Measurements from ENCODE around the gene YY1. TPM values are rescaled to one million over a fixed set of nuclear protein-coding genes. Genes with fewer than 3 reads are reported as not detected.

YY1 gene
- total and polyA plus RNA-seq, 2 experiments from 2014 or later = 88.2 to 128 TPM

DNA sequence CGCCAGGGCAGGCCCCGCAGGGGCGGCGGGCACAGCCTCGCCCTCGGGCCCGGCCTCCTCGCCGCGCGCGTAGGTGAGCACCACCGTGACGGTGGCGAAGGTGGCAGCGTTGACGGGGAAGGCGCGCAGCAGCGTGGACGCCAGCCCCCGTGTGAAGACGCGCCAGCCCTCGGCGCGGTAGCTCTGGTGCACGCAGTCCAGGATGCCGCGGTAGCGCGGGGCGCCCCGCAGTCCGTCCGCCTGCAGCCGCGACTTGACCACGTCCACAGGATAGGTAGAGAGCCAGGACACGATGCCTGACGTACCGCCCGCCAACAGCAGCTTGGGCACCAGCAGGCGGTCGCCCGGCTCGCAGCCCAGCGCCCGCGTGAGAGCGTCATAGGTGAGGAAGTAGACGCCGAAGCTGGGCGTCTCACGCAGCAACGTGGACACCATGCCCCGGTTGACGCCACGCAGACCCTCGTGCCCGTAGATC lies 53.4 kb downstream of the YY1 start:
- Mint-ChIP-seq H3K27me3 (ENCODE audit: insufficient read depth, low read depth, poor library complexity) (peaks cover 6% of the 10 kb centered on the region), H3K4me1 (peaks cover 26% of the 10 kb centered on the region), H3K27ac (no peak overlapping the region), H3K36me3 (ENCODE audit: low read depth) (peaks cover 43% of the 10 kb centered on the region), H3K4me3 (no peak overlapping the region), H3K9me3 (no peaks in the 10 kb centered on the region)
- ATAC-seq (no peak), DNase-seq (ENCODE audit: low spot score) (no peak)
- H3F3A ChIP-seq (replicated peaks; ENCODE audit: low read depth) = peaks cover 8% of the 10 kb centered on the region; the same call in 1 of the 2 replicates
- H3K4me1 ChIP-seq (ENCODE audit: insufficient read depth) = 0 out of 2 replicates have a peak, but pooled peaks cover under 1% of the 10 kb centered on the region
- H3K9me2 ChIP-seq (ENCODE audit: insufficient read depth) = no peaks in the 10 kb centered on the region
- TF ChIP-seq STAT1 (IDR thresholded peaks at IDR 0.05; ENCODE audit: unreplicated experiment) = no peak
- TF ChIP-seq, protein P1, sequence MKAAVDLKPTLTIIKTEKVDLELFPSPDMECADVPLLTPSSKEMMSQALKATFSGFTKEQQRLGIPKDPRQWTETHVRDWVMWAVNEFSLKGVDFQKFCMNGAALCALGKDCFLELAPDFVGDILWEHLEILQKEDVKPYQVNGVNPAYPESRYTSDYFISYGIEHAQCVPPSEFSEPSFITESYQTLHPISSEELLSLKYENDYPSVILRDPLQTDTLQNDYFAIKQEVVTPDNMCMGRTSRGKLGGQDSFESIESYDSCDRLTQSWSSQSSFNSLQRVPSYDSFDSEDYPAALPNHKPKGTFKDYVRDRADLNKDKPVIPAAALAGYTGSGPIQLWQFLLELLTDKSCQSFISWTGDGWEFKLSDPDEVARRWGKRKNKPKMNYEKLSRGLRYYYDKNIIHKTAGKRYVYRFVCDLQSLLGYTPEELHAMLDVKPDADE (IDR thresholded peaks at IDR 0.05) = no peak
- TF ChIP-seq JUNB (IDR thresholded peaks at IDR 0.05; ENCODE audit: unreplicated experiment) = no peak
- TF ChIP-seq, protein P2, sequence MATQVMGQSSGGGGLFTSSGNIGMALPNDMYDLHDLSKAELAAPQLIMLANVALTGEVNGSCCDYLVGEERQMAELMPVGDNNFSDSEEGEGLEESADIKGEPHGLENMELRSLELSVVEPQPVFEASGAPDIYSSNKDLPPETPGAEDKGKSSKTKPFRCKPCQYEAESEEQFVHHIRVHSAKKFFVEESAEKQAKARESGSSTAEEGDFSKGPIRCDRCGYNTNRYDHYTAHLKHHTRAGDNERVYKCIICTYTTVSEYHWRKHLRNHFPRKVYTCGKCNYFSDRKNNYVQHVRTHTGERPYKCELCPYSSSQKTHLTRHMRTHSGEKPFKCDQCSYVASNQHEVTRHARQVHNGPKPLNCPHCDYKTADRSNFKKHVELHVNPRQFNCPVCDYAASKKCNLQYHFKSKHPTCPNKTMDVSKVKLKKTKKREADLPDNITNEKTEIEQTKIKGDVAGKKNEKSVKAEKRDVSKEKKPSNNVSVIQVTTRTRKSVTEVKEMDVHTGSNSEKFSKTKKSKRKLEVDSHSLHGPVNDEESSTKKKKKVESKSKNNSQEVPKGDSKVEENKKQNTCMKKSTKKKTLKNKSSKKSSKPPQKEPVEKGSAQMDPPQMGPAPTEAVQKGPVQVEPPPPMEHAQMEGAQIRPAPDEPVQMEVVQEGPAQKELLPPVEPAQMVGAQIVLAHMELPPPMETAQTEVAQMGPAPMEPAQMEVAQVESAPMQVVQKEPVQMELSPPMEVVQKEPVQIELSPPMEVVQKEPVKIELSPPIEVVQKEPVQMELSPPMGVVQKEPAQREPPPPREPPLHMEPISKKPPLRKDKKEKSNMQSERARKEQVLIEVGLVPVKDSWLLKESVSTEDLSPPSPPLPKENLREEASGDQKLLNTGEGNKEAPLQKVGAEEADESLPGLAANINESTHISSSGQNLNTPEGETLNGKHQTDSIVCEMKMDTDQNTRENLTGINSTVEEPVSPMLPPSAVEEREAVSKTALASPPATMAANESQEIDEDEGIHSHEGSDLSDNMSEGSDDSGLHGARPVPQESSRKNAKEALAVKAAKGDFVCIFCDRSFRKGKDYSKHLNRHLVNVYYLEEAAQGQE (IDR thresholded peaks at IDR 0.05; ENCODE audit: unreplicated experiment) = no peak
- no peak for TF ChIP-seq NANOG (IDR thresholded peaks at IDR 0.05; ENCODE audit: borderline replicate concordance)
- TF ChIP-seq ZNF331 (CRISPR knock-in tag; IDR thresholded peaks at IDR 0.05; ENCODE audit: low read depth) = no peak
- TF ChIP-seq CREB1 (CRISPR knock-in tag; IDR thresholded peaks at IDR 0.05; ENCODE audit: low read depth) = no peak
- TF ChIP-seq, protein P3, sequence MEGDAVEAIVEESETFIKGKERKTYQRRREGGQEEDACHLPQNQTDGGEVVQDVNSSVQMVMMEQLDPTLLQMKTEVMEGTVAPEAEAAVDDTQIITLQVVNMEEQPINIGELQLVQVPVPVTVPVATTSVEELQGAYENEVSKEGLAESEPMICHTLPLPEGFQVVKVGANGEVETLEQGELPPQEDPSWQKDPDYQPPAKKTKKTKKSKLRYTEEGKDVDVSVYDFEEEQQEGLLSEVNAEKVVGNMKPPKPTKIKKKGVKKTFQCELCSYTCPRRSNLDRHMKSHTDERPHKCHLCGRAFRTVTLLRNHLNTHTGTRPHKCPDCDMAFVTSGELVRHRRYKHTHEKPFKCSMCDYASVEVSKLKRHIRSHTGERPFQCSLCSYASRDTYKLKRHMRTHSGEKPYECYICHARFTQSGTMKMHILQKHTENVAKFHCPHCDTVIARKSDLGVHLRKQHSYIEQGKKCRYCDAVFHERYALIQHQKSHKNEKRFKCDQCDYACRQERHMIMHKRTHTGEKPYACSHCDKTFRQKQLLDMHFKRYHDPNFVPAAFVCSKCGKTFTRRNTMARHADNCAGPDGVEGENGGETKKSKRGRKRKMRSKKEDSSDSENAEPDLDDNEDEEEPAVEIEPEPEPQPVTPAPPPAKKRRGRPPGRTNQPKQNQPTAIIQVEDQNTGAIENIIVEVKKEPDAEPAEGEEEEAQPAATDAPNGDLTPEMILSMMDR (conservative IDR thresholded peaks at IDR 0.05; ENCODE audit: low read depth in 2 of 2) = no peak
- TF ChIP-seq EZH2 (IDR thresholded peaks at IDR 0.05; ENCODE audit: low read depth, unreplicated experiment) = no peak
- no peak for TF ChIP-seq POLR2AphosphoS5 (IDR thresholded peaks at IDR 0.05; ENCODE audit: low read depth)
- no peak for TF ChIP-seq ZNF114 (CRISPR knock-in tag; IDR thresholded peaks at IDR 0.05)
- TF ChIP-seq EZH2phosphoT487 (IDR thresholded peaks at IDR 0.05; ENCODE audit: unreplicated experiment) = no peak
- TF ChIP-seq, protein P4, sequence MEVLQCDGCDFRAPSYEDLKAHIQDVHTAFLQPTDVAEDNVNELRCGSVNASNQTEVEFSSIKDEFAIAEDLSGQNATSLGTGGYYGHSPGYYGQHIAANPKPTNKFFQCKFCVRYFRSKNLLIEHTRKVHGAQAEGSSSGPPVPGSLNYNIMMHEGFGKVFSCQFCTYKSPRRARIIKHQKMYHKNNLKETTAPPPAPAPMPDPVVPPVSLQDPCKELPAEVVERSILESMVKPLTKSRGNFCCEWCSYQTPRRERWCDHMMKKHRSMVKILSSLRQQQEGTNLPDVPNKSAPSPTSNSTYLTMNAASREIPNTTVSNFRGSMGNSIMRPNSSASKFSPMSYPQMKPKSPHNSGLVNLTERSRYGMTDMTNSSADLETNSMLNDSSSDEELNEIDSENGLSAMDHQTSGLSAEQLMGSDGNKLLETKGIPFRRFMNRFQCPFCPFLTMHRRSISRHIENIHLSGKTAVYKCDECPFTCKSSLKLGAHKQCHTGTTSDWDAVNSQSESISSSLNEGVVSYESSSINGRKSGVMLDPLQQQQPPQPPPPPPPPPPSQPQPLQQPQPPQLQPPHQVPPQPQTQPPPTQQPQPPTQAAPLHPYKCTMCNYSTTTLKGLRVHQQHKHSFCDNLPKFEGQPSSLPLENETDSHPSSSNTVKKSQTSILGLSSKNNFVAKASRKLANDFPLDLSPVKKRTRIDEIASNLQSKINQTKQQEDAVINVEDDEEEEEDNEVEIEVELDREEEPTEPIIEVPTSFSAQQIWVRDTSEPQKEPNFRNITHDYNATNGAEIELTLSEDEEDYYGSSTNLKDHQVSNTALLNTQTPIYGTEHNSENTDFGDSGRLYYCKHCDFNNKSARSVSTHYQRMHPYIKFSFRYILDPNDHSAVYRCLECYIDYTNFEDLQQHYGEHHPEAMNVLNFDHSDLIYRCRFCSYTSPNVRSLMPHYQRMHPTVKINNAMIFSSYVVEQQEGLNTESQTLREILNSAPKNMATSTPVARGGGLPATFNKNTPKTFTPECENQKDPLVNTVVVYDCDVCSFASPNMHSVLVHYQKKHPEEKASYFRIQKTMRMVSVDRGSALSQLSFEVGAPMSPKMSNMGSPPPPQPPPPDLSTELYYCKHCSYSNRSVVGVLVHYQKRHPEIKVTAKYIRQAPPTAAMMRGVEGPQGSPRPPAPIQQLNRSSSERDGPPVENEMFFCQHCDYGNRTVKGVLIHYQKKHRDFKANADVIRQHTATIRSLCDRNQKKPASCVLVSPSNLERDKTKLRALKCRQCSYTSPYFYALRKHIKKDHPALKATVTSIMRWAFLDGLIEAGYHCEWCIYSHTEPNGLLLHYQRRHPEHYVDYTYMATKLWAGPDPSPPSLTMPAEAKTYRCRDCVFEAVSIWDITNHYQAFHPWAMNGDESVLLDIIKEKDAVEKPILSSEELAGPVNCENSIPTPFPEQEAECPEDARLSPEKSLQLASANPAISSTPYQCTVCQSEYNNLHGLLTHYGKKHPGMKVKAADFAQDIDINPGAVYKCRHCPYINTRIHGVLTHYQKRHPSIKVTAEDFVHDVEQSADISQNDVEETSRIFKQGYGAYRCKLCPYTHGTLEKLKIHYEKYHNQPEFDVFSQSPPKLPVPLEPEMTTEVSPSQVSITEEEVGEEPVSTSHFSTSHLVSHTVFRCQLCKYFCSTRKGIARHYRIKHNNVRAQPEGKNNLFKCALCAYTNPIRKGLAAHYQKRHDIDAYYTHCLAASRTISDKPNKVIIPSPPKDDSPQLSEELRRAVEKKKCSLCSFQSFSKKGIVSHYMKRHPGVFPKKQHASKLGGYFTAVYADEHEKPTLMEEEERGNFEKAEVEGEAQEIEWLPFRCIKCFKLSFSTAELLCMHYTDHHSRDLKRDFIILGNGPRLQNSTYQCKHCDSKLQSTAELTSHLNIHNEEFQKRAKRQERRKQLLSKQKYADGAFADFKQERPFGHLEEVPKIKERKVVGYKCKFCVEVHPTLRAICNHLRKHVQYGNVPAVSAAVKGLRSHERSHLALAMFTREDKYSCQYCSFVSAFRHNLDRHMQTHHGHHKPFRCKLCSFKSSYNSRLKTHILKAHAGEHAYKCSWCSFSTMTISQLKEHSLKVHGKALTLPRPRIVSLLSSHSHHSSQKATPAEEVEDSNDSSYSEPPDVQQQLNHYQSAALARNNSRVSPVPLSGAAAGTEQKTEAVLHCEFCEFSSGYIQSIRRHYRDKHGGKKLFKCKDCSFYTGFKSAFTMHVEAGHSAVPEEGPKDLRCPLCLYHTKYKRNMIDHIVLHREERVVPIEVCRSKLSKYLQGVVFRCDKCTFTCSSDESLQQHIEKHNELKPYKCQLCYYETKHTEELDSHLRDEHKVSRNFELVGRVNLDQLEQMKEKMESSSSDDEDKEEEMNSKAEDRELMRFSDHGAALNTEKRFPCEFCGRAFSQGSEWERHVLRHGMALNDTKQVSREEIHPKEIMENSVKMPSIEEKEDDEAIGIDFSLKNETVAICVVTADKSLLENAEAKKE (CRISPR knock-in tag; IDR thresholded peaks at IDR 0.05) = no peak
- no peak overlapping the region for H2AFZ ChIP-seq
- no peaks in the 10 kb centered on the region for H3K79me2 ChIP-seq (replicated peaks; ENCODE audit: insufficient read depth)
- no peaks in the 10 kb centered on the region; the same call in 1 of the 2 replicates for H3K36me3 ChIP-seq (ENCODE audit: insufficient read depth)
- no peak overlapping the region for H3K27ac ChIP-seq (ENCODE audit: low read depth)
- H3K4me2 ChIP-seq = no peak overlapping the region
- no peaks in the 10 kb centered on the region for H3K27me3 ChIP-seq (ENCODE audit: insufficient read depth)
- no peak overlapping the region for H3K4me3 ChIP-seq
- H4K20me1 ChIP-seq (replicated peaks; ENCODE audit: insufficient read depth) = peaks cover 27% of the 10 kb centered on the region
